ENCODE results near the gene PLEKHA6.
A peak's percentile ranks its signal among the peaks of the same experiment; 100 is the strongest.

Gene PLEKHA6

GRCh38 chr1:204359474-204360255 lies at the start of gene PLEKHA6:
Gene PLEKHA6 (minus strand): TSS chr1:204359929. CDS start chr1:204273727, 86,202 bp downstream.
- no peak for DNase-seq (ENCODE audit: low read depth in 4 of 4, low spot score in 1 of 4)

- DNase-seq (ENCODE audit: low read depth in 4 of 4, low spot score in 1 of 4), result no peak
Measured at GRCh38 chr1:204409123-204409522, 49.4 kb upstream of the PLEKHA6 start.

DNA sequence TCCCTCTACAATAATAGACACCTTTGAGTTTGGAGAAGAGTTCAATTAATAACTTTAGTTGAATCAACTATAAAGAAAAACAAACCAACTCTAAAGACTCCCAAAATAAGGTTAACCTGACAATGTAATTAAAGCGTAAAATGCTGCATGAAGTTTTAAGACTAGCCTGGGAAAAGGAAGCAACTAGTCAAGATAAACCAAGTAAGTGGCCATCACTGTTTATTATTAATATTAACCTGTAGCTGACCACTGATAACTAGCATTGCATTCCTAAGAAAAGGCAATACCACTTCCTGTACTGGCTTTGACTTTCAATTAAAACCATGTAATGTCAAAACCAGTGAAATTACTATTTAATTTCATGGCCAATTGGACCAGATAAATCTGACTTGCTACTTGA lies 48.9 kb upstream of the PLEKHA6 start:
- no peak for DNase-seq (ENCODE audit: low read depth in 4 of 4, low spot score in 1 of 4)

- DNase-seq (ENCODE audit: low read depth in 4 of 4, low spot score in 1 of 4), result no peak
Measured at GRCh38 chr1:204408074-204408507, 48.4 kb upstream of the PLEKHA6 start.

GRCh38 chr1:204407295-204407971 lies 47.7 kb upstream of the PLEKHA6 start:
- DNase-seq (ENCODE audit: low read depth in 4 of 4, low spot score in 1 of 4), result no peak

DNA sequence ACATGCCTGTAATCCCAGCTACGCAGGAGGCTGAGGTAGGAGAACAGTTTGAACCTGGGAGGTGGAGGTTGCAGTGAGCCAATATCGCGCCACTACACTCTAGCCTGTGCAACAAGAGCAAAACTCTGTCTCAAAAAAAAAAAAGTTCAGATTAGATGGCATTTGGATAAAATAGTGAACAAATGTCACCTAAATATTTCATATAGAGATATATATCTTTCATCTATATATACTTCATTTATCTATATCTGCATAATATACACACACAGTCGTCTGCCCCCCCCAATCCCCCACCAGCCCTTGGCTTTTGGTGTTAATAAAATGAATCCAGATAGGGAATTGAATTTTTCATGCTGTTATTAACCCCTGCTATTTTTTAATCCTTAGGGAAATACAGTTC lies 46.9 kb upstream of the PLEKHA6 start:
- DNase-seq (ENCODE audit: low read depth in 4 of 4, low spot score in 1 of 4), result no peak

DNA sequence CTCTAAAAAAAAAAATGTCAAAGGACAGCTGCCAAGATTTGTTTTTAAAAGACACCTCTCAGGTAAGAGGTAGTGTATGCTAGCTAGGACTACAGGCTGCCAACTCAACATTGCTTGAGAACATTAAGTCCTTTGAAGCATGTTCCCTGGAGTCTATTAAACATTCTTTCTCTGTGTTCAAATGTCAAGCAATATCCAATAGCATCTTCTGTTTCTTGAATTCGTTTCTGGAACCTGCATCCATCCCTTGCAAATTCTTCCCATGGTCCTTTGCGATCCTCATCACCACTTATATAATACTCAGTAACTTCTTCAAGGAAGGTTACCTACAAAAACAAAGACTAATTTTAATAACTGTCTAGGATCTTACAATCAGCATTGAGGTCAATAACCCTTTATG lies 46.3 kb upstream of the PLEKHA6 start:
- no peak for DNase-seq (ENCODE audit: low read depth in 4 of 4, low spot score in 1 of 4)

GRCh38 chr1:204404629-204405028 lies 44.9 kb upstream of the PLEKHA6 start:
- DNase-seq (ENCODE audit: low read depth in 4 of 4, low spot score in 1 of 4), result no peak

GRCh38 chr1:204402391-204402790 lies 42.7 kb upstream of the PLEKHA6 start:
- DNase-seq (ENCODE audit: low read depth in 4 of 4, low spot score in 1 of 4), result no peak

- no peak for DNase-seq (ENCODE audit: low read depth in 4 of 4, low spot score in 1 of 4)
Measured at GRCh38 chr1:204401730-204402129, 42.0 kb upstream of the PLEKHA6 start.

GRCh38 chr1:204400882-204401510 lies 41.3 kb upstream of the PLEKHA6 start:
- no peak for DNase-seq (ENCODE audit: low read depth in 4 of 4, low spot score in 1 of 4)

GRCh38 chr1:204398197-204399125 lies 38.7 kb upstream of the PLEKHA6 start:
- peak in 1 of 4 experiments; percentile 34 for DNase-seq (ENCODE audit: low read depth in 4 of 4, low spot score in 1 of 4)

- DNase-seq (ENCODE audit: low read depth in 4 of 4, low spot score in 1 of 4), result no peak
Measured at GRCh38 chr1:204396015-204396583, 36.4 kb upstream of the PLEKHA6 start.

DNA sequence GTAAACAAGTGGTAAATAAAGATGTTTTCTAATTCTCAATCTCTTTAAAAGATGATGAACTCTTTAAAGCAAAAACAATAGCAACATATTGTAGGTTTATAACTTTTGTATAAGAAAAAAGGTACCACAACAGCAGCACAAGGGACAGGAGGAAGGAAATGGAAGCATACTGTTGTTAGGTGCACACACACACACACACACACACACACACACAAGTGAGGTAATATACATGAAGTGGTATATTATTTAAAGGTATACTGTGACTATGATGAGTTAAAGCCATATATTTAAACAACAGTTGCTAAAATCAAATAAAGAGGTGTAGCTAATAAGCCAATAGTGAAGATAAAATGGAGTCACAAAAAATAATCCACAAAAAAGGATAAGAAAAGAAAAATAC lies 31.9 kb upstream of the PLEKHA6 start:
- DNase-seq (ENCODE audit: low read depth in 4 of 4, low spot score in 1 of 4), result no peak

DNA sequence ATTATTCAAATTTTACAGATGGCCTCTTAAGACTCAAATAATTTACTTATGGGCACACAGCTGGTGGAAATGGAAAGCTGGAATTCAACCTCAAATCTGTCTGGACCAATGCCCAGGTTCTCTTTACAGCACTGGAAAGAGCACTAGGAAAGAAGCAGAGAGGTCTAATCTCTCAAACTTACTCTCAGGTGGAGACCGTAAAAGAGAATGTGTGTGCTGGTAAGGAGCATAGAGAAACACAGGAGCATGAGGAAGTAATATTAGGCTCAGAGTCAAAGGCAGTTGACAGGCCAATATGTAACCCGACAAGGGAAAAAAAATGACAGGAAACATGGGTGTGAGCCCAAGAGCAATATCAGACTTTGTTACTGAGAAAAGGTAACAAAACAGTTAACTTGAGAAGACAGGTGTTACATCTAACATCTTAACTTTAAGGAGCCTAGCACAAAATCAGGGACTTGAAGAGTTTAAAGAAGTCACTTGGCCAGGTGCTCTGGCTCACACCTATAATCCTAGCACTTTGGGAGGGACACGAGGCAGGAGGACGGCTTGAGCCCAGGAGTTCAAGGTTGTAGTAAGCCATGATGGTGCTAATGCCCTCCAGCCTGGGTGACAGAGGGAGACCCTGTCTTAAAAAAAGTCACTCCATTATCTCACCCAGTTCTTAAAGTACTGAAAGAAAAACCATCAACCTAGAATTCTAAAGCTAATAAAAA lies 31.2 kb upstream of the PLEKHA6 start:
- no peak for DNase-seq (ENCODE audit: low read depth in 4 of 4, low spot score in 1 of 4)

- DNase-seq (ENCODE audit: low read depth in 4 of 4, low spot score in 1 of 4), result no peak
Measured at GRCh38 chr1:204385727-204386126, 26.0 kb upstream of the PLEKHA6 start.

DNA sequence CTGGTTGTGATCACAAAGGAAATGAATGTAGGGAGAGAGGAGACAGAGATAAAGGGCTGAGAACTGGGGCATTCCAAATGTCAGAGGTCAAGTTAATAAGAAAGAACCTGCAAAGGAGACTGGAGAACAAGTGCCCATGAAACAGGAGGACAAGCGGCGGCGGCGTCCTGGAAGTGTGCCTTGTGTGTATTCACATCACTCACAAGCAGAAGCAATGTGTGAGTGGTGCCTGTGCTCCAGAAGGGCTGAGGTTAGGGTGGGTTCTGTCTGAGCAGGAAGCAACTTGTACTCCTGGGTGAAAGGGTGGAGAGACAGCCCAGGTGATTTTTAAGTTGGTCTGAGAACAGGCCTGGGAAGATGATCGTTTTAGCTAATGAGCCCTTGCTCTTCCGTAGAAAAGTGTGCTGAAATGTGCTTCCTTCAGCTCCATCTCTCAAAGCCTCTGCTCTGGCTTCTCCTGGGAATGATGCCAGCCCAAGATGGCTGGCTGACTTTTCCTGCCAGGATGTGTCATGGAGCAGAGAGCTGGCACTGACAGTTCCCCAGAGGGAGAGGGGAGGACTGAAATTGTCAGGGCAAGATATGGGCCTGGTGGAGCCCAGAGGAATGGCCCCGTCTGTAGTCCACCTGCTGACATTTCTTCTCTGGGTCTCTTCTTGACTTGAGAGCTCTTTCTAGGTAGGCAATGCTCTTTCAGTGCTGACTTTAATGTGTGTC lies 25.1 kb upstream of the PLEKHA6 start:
- no peak for DNase-seq (ENCODE audit: low read depth in 4 of 4, low spot score in 1 of 4)

DNA sequence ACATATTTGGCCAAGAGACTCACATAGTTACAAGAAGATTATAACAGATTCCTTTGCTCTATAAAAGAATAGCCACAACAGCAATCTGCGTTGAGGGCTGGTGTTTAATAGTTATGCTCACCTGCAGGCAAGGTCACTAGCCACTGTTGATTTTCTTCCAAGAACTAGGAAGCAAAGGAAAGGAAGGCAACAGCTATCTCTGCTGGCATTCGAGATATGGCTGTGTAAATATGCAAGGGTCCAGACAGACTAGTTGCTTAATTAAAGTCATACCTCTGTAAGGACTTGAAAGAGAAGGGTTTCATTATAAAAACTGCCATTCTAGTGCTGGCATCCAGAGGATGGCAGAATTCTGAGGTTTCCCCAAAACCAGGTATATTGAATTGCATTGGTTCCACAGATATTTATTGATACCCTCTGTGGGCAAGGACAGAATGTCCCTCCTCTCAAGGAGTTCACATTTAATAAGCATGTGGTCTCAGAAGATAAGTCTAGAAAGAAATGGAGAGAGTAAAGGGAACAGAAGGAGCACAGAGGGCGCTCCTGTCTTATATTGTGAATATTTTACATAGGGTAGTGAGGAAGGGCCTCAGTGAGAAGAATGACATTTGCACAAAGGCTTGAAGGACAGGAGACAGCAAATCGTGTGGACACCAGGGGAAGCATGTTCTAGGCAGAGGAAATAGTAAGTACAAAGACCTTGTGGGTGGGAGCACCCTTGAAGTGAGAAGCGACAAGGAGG lies 23.6 kb upstream of the PLEKHA6 start:
- no peak for DNase-seq (ENCODE audit: low read depth in 4 of 4, low spot score in 1 of 4)

GRCh38 chr1:204382714-204383083 lies 23.0 kb upstream of the PLEKHA6 start:
- no peak for DNase-seq (ENCODE audit: low read depth in 4 of 4, low spot score in 1 of 4)

Measured in stimulated activated CD4-positive, alpha-beta T cell treated with anti-CD3 and anti-CD28 coated beads, Interleukin-1b, Interleukin-23, amount 100 ng/mL, for 24 hours (primary cell).